Brain pericyte (primary cell): ENCODE data around the gene ZDHHC21.

Experiments used
- DNase-seq: peaks from one replicate; pipeline ENCODE4 v3.0.0-alpha.2; 2012; ENCODE audit warnings: low read depth, low spot score

Gene ZDHHC21, protein sequence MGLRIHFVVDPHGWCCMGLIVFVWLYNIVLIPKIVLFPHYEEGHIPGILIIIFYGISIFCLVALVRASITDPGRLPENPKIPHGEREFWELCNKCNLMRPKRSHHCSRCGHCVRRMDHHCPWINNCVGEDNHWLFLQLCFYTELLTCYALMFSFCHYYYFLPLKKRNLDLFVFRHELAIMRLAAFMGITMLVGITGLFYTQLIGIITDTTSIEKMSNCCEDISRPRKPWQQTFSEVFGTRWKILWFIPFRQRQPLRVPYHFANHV

GRCh38 chr9:14693251-14693861 lies at the start of gene ZDHHC21:
Gene ZDHHC21, minus strand, starts transcription at chr9:14693432. Its CDS starts 19,092 bp downstream, at chr9:14674340.
- no peak for DNase-seq

GRCh38 chr9:14741369-14741768 lies 48.1 kb upstream of the ZDHHC21 start:
- DNase-seq = no peak

DNA sequence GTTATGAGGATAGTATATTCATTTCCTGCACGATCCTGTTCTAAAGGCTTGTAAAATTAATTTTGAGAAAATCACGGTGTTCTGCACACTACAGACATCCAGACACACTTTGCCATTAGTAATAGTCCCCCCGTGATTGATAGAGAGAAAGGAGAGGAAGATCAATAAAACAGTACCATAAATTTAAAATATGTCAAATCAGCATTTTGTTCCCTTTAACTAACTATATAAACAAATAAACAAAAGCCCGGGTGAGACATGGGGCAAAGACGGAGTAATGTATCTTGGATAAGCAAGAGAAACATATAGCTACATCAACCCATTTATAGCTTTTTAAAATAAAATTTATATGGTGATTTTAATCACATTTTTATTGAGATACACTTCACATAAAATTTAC lies 39.9 kb upstream of the ZDHHC21 start:
- DNase-seq = no peak

GRCh38 chr9:14731294-14731981 lies 38.2 kb upstream of the ZDHHC21 start:
- DNase-seq = no peak

DNA sequence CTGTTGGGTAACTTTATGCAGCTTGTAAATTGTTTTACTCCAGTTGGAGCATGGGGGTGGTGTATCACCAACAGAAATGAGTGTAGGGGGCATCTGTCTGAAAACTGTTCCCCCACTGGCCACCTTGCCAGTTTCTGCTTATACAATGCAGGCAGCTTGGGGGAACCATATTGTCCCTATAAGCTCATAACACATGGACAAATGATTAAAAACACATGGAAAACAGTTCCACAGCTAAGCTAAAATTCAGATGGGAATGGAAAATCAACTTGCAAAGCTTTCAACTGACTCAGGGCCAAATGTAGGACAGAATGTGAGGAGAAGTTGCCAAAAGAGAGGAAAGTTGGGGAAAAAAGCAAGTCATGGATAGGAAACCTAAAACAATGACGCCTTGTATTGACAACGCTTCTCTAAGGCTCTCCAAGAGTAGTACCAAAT lies 37.2 kb upstream of the ZDHHC21 start:
- no peak for DNase-seq

- DNase-seq = no peak
Measured at GRCh38 chr9:14723301-14723700, 30.1 kb upstream of the ZDHHC21 start.

DNA sequence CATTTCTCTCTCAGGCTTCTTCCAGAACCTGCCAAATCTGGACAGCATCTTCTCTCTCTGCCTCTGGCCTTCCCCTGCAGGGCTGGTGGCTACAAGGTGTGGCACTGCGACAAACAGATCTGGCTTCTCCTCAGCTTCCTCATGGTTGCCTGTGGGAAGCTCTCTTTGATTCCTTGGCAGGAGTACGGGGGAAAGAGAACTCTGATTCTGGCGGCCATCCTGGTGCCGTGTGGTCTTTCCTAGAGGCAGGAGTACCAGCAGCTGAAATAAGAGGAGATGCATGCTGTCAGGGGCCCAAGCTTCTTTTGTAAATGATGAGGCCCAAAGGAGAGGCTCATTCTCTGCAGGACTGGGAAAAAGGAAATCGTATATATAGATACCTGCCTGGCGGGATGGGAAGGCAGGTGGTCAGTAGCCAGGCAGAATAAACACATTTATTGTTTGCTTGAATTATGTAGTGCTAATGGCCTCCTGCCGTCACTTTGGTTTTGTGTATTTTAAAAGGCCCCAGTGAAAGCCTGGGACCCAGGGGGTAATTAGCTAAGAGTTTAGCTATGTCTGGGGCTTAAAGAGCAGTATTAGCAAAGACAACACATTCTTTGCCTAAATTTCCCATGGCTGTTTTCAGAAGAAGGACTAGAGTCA lies 29.3 kb upstream of the ZDHHC21 start, which contains the start of gene CER1:
Gene CER1, minus strand, starts transcription at position 343 of the 645 bp plus-strand sequence. Its CDS starts 61 bp downstream, at position 282.
- no peak for DNase-seq

DNA sequence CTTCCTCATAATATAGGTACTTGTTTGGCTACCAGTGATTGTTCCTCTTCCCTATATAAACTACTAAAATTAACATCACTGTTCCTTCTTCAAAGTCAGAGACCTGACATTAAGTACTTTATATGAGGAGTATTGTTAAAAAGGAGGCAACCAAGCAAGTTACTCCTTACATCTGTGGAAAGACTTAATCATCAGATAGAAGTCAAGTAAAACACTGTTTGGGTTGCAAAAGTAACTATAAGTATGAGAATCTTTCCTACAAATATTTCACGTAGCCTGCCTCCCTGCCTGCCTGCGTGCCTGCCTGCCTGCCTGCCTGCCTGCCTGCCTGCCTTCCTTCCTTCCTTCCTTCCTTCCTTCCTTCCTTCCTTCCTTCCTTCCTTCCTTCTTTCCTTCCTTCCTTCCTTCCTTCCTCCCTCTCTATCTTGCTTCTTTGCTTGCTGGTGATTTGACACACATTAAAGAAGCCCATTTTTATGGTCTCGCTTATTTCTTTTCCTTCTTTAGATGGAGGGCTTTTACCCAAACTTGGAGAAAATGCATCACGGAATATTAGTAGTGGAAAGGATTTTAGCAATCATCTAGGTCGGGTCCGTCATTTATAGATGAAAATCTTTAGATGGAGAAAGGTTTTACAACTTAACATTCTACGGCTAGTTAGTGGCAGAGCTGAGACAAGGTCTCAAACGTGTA lies 26.1 kb upstream of the ZDHHC21 start:
- no peak for DNase-seq

DNA sequence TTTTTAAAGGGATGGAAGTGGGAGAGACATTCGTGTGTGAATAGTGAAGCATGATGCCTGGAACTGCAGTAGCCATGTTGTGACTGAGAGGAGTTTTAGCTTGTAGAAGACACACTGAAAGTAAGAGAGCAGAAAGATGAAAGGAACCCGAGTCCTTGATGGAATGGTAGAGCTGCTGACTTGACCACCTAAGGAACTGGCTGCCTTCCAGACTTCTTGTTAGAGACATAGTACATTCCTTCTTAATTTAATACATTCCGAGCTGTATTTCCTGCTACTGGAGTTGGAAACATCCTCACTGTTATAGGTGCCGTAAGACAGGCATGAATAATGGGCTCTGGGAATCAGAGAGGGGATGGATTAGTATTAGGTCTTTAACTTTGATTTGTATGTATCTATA lies 21.9 kb upstream of the ZDHHC21 start:
- no peak for DNase-seq

DNA sequence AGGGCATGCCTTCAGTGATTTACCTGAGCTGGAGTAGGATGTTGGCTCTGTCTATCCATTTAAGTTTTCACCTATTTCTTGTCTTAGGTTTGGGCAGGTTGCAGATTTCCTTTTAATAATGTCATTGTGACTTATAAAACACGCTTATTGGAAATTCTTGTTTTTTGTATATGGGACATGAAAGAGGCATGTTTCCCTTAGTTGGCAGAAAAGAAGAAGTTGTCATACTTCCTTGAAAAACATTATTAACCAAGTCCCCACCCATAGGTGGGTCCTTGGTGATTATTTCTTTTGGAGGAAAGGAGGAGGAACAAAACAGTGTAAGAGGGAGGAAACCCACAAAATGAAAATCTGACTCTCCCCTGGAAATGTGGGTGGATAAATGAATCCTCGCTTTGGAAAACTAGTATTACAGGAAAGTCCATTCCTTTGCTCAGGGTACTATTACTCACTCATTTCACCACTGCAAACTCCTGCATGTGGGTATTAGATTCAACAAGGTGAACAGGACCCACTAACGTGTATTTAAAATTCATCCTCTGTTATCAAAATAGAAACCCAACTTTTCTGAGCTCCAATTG lies 20.0 kb upstream of the ZDHHC21 start:
- DNase-seq = no peak

- DNase-seq = no peak
Measured at GRCh38 chr9:14710804-14711203, 17.6 kb upstream of the ZDHHC21 start.

DNA sequence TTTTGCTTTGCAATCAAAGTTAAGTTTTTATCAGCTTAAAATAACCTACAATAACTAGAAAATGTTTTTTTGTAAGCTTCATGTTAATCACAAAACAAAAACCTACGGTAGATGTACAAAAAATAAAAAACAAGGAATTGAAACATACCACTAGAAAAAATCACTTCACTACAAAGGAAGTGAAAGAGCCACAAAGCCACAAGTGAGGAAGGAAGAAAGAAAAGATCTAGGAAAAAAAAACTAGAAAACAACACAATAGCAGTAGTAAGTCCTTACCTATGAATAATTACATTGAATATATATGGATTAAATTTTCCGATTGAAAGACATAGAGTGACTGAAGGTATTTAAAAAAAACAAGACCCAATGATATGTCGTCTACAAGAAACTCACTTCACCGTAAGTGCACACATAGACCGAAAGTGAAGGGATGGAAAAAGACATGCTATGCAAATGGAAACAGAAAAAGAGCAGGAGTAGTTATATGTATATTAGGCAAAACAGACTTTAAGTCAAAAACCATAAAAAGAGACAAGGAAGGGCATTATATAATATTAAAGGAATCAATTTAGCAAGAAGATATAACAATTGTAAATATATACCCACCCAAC lies 13.4 kb upstream of the ZDHHC21 start:
- DNase-seq = no peak

GRCh38 chr9:14705079-14705478 lies 11.8 kb upstream of the ZDHHC21 start:
- no peak for DNase-seq

GRCh38 chr9:14704281-14704680 lies 11.0 kb upstream of the ZDHHC21 start:
- DNase-seq = no peak

- DNase-seq = no peak
Measured at GRCh38 chr9:14702200-14702720, 9.0 kb upstream of the ZDHHC21 start.

- no peak for DNase-seq
Measured at GRCh38 chr9:14692470-14693250, 572 bp downstream of the ZDHHC21 start.

DNA sequence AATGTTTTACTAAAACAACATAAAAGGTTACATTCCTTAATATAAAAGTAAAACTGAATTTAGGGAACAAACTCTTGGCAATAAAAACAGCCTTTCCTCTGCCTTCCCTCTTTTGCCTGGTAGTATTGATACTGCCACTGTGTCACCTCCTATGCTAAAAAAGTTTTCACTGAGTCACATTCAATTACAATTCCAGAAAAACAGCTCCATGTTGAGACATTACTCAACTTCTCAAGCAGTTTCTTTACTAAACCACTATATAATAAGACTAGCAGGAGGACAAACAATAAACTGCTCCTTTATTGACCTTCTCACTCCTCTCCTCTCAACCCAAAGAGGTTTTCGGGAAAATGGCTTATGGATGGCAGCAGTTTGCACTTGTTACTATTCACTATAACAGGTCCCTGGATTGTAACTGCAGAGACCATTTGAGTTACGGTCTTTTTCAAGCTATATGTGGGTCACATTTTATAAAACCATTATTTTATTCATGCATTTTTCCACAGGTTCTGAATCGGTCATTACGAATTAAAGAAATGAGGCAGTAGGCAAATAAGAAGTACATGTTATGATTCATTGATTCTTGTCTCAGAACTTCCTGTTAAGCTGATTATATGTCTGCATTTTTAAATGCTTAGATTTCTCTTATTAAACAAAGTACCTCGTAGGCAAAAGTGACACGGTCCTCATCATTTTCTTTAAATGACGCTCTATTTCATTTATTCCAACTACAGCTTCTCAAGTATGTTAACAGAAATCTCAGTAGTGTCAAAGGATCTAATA lies 2.1 kb downstream of the ZDHHC21 start:
- DNase-seq = no peak

GRCh38 chr9:14687042-14687719 lies 6.1 kb downstream of the ZDHHC21 start:
- peak; percentile 63 for DNase-seq
